HepG2 (cell line): ENCODE results near the gene NUBPL. TPM values are rescaled to one million over a fixed set of nuclear protein-coding genes. Genes with fewer than 3 reads are reported as not detected.

Experiments
- ATAC-seq: fragments of 200-7000 bp; cut with Tn5 transposase; 3 replicates; pipeline ENCODE4 v1.9.1; 2020; ENCODE audit warnings: mild to moderate bottlenecking, moderate library complexity
- BruUV-seq: library from RNA; stranded (reverse); fragments of 400-500 nt; replicated peaks from 2 replicates; lab custom pipeline; 2021; lab: Mats Ljungman, UMichigan
- CTCF ChIA-PET: fragments of 300-600 bp; formaldehyde crosslinking; extraction: SDS; loops from one replicate; lab custom pipeline; 2021; ENCODE audit warnings: low total read pairs, inconsistent platforms, low intra/inter-chr PET ratio; lab: Yijun Ruan, JAX
- POLR2A ChIA-PET: fragments of 350-600 bp; sonication (Branson Sonifier 250); formaldehyde crosslinking; loops from one replicate; lab custom pipeline; 2020; ENCODE audit warnings: antibody characterized with exemption, inconsistent platforms; lab: Yijun Ruan, JAX
- DNase-seq: peaks from one replicate; pipeline ENCODE4 v3.0.0-alpha.2; 2015; ENCODE audit warnings: low spot score
- FAIRE-seq: peaks from 3 replicates; lab custom pipeline; 2011; peaks lifted over from hg19 to GRCh38; lab: Jason Lieb, UNC
- H2AFZ ChIP-seq: one replicate; pipeline ENCODE4 v1.6.1; 2011; ENCODE audit warnings: low read length, inconsistent platforms
- H3K27ac ChIP-seq: fragments of 300-600 bp; 3 replicates; pipeline ENCODE4 v1.8.0; 2011; ENCODE audit warnings: mixed run types, mild to moderate bottlenecking, mixed read lengths, low read length, inconsistent platforms; ENCODE audit not compliant: insufficient read depth; ENCODE audit errors: extremely low read length
- H3K27me3 ChIP-seq, 2 experiments: fragments of 200-600 bp in 1 of 2; 2 replicates in 1 of 2; 3 replicates in 1 of 2; pipeline versions ENCODE4 v1.6.0 to v1.8.0; 2011; ENCODE audit warnings: low read length in 2 of 2, mild to moderate bottlenecking in 2 of 2, moderate library complexity in 2 of 2, inconsistent platforms in 1 of 2; ENCODE audit not compliant: insufficient read depth in 2 of 2, control insufficient read depth in 1 of 2
- H3K36me3 ChIP-seq, 2 experiments: fragments of 200-600 bp in 1 of 2; replicated peaks in 1 of 2; 2 replicates in 1 of 2; 3 replicates in 1 of 2; pipeline versions ENCODE4 v1.5.1 to v1.8.0; 2011; ENCODE audit warnings: low read length in 2 of 2, inconsistent platforms in 1 of 2; ENCODE audit not compliant: insufficient read depth in 2 of 2, control insufficient read depth in 1 of 2
- H3K4me1 ChIP-seq: 2 replicates; pipeline ENCODE4 v1.5.1; 2012; ENCODE audit warnings: low read length, inconsistent platforms; ENCODE audit not compliant: insufficient read depth
- H3K4me2 ChIP-seq: 2 replicates; pipeline ENCODE4 v1.6.0; 2011; ENCODE audit warnings: low read depth, low read length, inconsistent platforms
- H3K4me3 ChIP-seq, 3 experiments: fragments of 200-600 bp in 1 of 3; sonication (generic), shearing (Covaris generic) in 1 of 3; replicated peaks in 1 of 3; 2 replicates each; pipeline ENCODE4 v1.5.1; 2011 to 2016; ENCODE audit warnings: low read length in 3 of 3, inconsistent platforms in 2 of 3, low read depth in 2 of 3, mild to moderate bottlenecking in 2 of 3, control low read depth in 1 of 3, mixed read lengths in 1 of 3; ENCODE audit not compliant: insufficient read depth in 1 of 3
- H3K79me2 ChIP-seq: one replicate; pipeline ENCODE4 v1.6.1; 2011; ENCODE audit warnings: low read length, inconsistent platforms; ENCODE audit not compliant: insufficient read depth
- H3K9ac ChIP-seq: 2 replicates; pipeline ENCODE4 v1.6.0; 2011; ENCODE audit warnings: mild to moderate bottlenecking, low read depth, low read length, inconsistent platforms; ENCODE audit not compliant: insufficient read depth
- H3K9me3 ChIP-seq: 2 replicates; pipeline ENCODE4 v1.5.1; 2012; ENCODE audit warnings: mild to moderate bottlenecking, low read length
- H4K20me1 ChIP-seq: 2 replicates; pipeline ENCODE4 v1.6.0; 2011; ENCODE audit warnings: inconsistent platforms, mild to moderate bottlenecking, low read length, moderate library complexity; ENCODE audit not compliant: insufficient read depth
- HNF4G ChIP-seq, 2 experiments: sonication (generic) in 1 of 2; formaldehyde crosslinking in 1 of 2; IDR thresholded peaks; 2 replicates each; pipeline versions ENCODE4 v1.4.0 to v1.6.1; 2011 to 2020; ENCODE audit warnings: borderline replicate concordance in 2 of 2, low read depth in 2 of 2, mild to moderate bottlenecking in 2 of 2, low read length in 1 of 2, missing genetic modification reagents in 1 of 2, moderate library complexity in 1 of 2
- HNRNPL ChIP-seq: fragments of 200-400 bp; formaldehyde crosslinking; IDR thresholded peaks from 2 replicates; pipeline ENCODE4 v1.6.1; 2017; ENCODE audit warnings: mild to moderate bottlenecking, low read depth, low read length
- MED1 ChIP-seq: sonication (generic); formaldehyde crosslinking; IDR thresholded peaks from 2 replicates; pipeline ENCODE4 v1.4.0; 2020; ENCODE audit warnings: missing genetic modification reagents
- RAD51 ChIP-seq: fragments of 450-650 bp; IDR thresholded peaks from 2 replicates; pipeline ENCODE4 v1.6.1; 2016; ENCODE audit warnings: borderline replicate concordance
- RFX3 ChIP-seq: IDR thresholded peaks from 2 replicates; pipeline ENCODE4 v1.6.1; 2016; ENCODE audit warnings: missing biosample characterization, missing genetic modification reagents
- ZNF841 ChIP-seq: sonication (generic); formaldehyde crosslinking; IDR thresholded peaks from 2 replicates; pipeline ENCODE4 v1.8.1; 2023; ENCODE audit warnings: missing genetic modification reagents, borderline replicate concordance
- WGBS: methylation state at CpG from one replicate; pipeline ENCODE4 v1.1.6; 2017; ENCODE audit warnings: low lambda C conversion rate; 5-methylcytosine and 5-hydroxymethylcytosine counted together
- in situ Hi-C: cut with HindIII; loops from 2 replicates; pipeline ENCODE4 v1.10.0; 2017; ENCODE audit warnings: low pct_unique_long_range_greater_than_20kb; ENCODE audit not compliant: extremely low pct_ligation_motif_present
- intact Hi-C: fragments of 100-400 bp; cut with micrococcal nuclease; formaldehyde crosslinking; loops from one replicate; pipeline ENCODE4 v1.10.0; 2022; ENCODE audit not compliant: unreplicated experiment
- polyA plus RNA-seq, 8 experiments: library from polyadenylated mRNA; depleted of rRNA in 3 of 8; stranded (reverse) in 7 of 8; unstranded in 1 of 8; fragments of >200 nt; fragmentation: Illumina TruSeq in 4 of 8; extraction: Trizol in 4 of 8; gene quantifications; 2 replicates each; pipeline versions ENCODE4 v1.2.1 to v1.2.3, GENCODE V29; 2011 to 2016; ENCODE audit warnings: low read depth in 4 of 8, missing spikeins in 1 of 8, mixed read lengths in 1 of 8; ENCODE audit not compliant: insufficient read depth in 1 of 8
- total RNA-seq, 5 experiments: library from RNA; depleted of rRNA; stranded (reverse); fragments of >200 nt; fragmentation: Illumina TruSeq; extraction: Trizol; gene quantifications; 2 replicates each; pipeline ENCODE4 v1.2.3, GENCODE V29; 2016; ENCODE audit warnings: low read depth in 1 of 5

The NUBPL gene
- total and polyA plus RNA-seq, 2 of the 13 experiments (the other 11 are each of a cell fraction or from before 2014, with no cell fraction given): 21.3 to 44.1 TPM

- Histone ChIP-seq H3K79me2 (no peaks in the 10 kb centered on the region), H3K4me2 (no peak overlapping the region), H2AFZ (no peak overlapping the region), H4K20me1 (no peaks in the 10 kb centered on the region), H3K9ac (no peak overlapping the region), H3K27ac (no peak overlapping the region), H3K27me3 (no peaks in the 10 kb centered on the region), H3K36me3 (no peaks in the 10 kb centered on the region), H3K4me1 (peaks cover 10% of the 10 kb centered on the region; the same call in 1 of the 2 replicates), H3K4me3 (no peak overlapping the region), H3K9me3 (no peaks in the 10 kb centered on the region)
- 35% methylated on average over 4 of the region's 4 CpGs for WGBS
- in situ Hi-C loops: no loop called here
- DNase-seq (no peak), ATAC-seq (0 out of 3 replicates have a peak, but pooled peaks have one; percentile 13), FAIRE-seq (peak; percentile 34)
- ChIA-PET CTCF (no interaction called here), POLR2A (no interaction called here)
- TF ChIP-seq RFX3 (CRISPR knock-in tag) (no peak), HNRNPL (no peak), ZNF841 (0 out of 2 replicates have a peak, but pooled peaks have one; percentile 10), MED1 (no peak)
- BruUV-seq: no TSS peak
- intact Hi-C loops: no loop called here
Measured at GRCh38 chr14:31881531-31882310, 320.5 kb downstream of the NUBPL start.

- Histone ChIP-seq H3K4me3 (no peak overlapping the region), H3K9ac (no peak overlapping the region), H3K36me3 (no peaks in the 10 kb centered on the region), H3K9me3 (no peaks in the 10 kb centered on the region), H2AFZ (no peak overlapping the region), H3K27ac (no peak overlapping the region), H3K27me3 (no peaks in the 10 kb centered on the region; a peak in 1 of 5 replicates), H3K4me1 (no peaks in the 10 kb centered on the region), H3K79me2 (no peaks in the 10 kb centered on the region), H3K4me2 (no peak overlapping the region), H4K20me1 (no peaks in the 10 kb centered on the region)
- POLR2A ChIA-PET: no interaction called here
- intact Hi-C loops (no loop called here), in situ Hi-C loops (no loop called here)
- CTCF ChIA-PET: no interaction called here
- no peak for DNase-seq
- ATAC-seq: no peak
- TF ChIP-seq HNF4G (IDR thresholded peaks at IDR 0.05; ENCODE audit: borderline replicate concordance, low read depth, low read length) (no peak), HNF4G (CRISPR knock-in tag; IDR thresholded peaks at IDR 0.05; ENCODE audit: borderline replicate concordance, low read depth) (no peak), RAD51 (peak; percentile 62; the same call in 1 of the 2 replicates)
- no TSS peak for BruUV-seq
- no peak for FAIRE-seq
- 17% methylated on average over 2 of the region's 2 CpGs for WGBS
Measured at GRCh38 chr14:31884238-31884637, 323.0 kb downstream of the NUBPL start.
